CD4-positive, alpha-beta T cell treated with Interferon alpha-2 for 1 hour (primary cell): Measurements from ENCODE around the gene PROM2.
"Not testable (repeated sequence)": the region's sequence is repeated elsewhere in the genome, so short reads cannot be mapped to it uniquely, and the experiment has no call there.

Source experiments
- DNase-seq, 2 donors: peaks; one replicate each; pipeline ENCODE4 v3.0.0-alpha.2; 2020 to 2022

Gene PROM2

GRCh38 chr2:95274291-95275150 lies at the start of gene PROM2:
PROM2 (plus strand) TSS chr2:95274449; CDS start chr2:95274586, 137 bp downstream.
- DNase-seq: no peak

- no peak for DNase-seq
Observed at GRCh38 chr2:95225658-95226057, 48.6 kb upstream of the PROM2 start.

- DNase-seq: peak; percentile 7 to 11
Observed at GRCh38 chr2:95231723-95232122, 42.5 kb upstream of the PROM2 start.

- DNase-seq: no peak
Observed at GRCh38 chr2:95232232-95232631, 42.0 kb upstream of the PROM2 start.

- no peak for DNase-seq
Observed at GRCh38 chr2:95234286-95234785, 39.9 kb upstream of the PROM2 start.

- no peak for DNase-seq
Observed at GRCh38 chr2:95234816-95235215, 39.4 kb upstream of the PROM2 start.

GRCh38 chr2:95238131-95238530 lies 36.1 kb upstream of the PROM2 start:
- no peak for DNase-seq

GRCh38 chr2:95240091-95240490 lies 34.2 kb upstream of the PROM2 start:
- no peak for DNase-seq

GRCh38 chr2:95240556-95240955 lies 33.7 kb upstream of the PROM2 start:
- no peak for DNase-seq

- not testable (repeated sequence) for DNase-seq
Observed at GRCh38 chr2:95242084-95242483, 32.2 kb upstream of the PROM2 start.

- DNase-seq: no peak
Observed at GRCh38 chr2:95258271-95258670, 16.0 kb upstream of the PROM2 start.

GRCh38 chr2:95260028-95261023 lies 13.9 kb upstream of the PROM2 start:
- no peak for DNase-seq

- DNase-seq: no peak
Observed at GRCh38 chr2:95261602-95262001, 12.6 kb upstream of the PROM2 start.

- no peak for DNase-seq
Observed at GRCh38 chr2:95262896-95263542, 11.2 kb upstream of the PROM2 start.

GRCh38 chr2:95264624-95265023 lies 9.6 kb upstream of the PROM2 start:
- no peak for DNase-seq

- no peak for DNase-seq
Observed at GRCh38 chr2:95265182-95265581, 9.1 kb upstream of the PROM2 start.

GRCh38 chr2:95266781-95267430 lies 7.3 kb upstream of the PROM2 start:
- DNase-seq: no peak

- no peak for DNase-seq
Observed at GRCh38 chr2:95267458-95268210, 6.6 kb upstream of the PROM2 start.

GRCh38 chr2:95268211-95269035 lies 5.8 kb upstream of the PROM2 start:
- DNase-seq: no peak

GRCh38 chr2:95269036-95269680 lies 5.1 kb upstream of the PROM2 start:
- no peak for DNase-seq
